Mesenteric fat pad (tissue), 1 donor: ENCODE data around the gene LLGL2. TPM values are rescaled to one million over a fixed set of nuclear protein-coding genes. Genes with fewer than 3 reads are reported as not detected.

Source experiments
- DNase-seq: peaks from one replicate; pipeline ENCODE4 v3.0.0-alpha.2; 2020; ENCODE audit warnings: low spot score
- microRNA-seq: library from miRNA; unstranded; fragments of <30 nt; microRNA quantifications from one replicate; pipeline ENCODE4 v1.2.0, GENCODE V29; 2020; ENCODE audit warnings: borderline number of aligned reads
- total RNA-seq: library from RNA; stranded (reverse); fragmentation: NEBNext Ultra II Directional; extraction: Animal tissue kit (Norgen Biotek cat#: 25700); gene quantifications from one replicate; pipeline ENCODE4 v1.2.1, GENCODE V29; 2021
- donor health status: DM: yes; HTN: yes; CAD: no.

LLGL2 gene
- total RNA-seq, 1 donor from 2014 or later: 8.2 TPM

GRCh38 chr17:75611851-75612429, 86.4 kb downstream of the LLGL2 start:
- DNase-seq: no peak

GRCh38 chr17:75612906-75613626, 87.6 kb downstream of the LLGL2 start:
- no peak for DNase-seq

- no peak for DNase-seq
Measured at GRCh38 chr17:75614006-75614405, 88.5 kb downstream of the LLGL2 start.

GRCh38 chr17:75614556-75615270, 89.2 kb downstream of the LLGL2 start:
- no peak for DNase-seq

GRCh38 chr17:75615301-75615700, 89.8 kb downstream of the LLGL2 start:
- no peak for DNase-seq

- no peak for DNase-seq
Measured at GRCh38 chr17:75616521-75617122, 91.1 kb downstream of the LLGL2 start.

- DNase-seq: no peak
Measured at GRCh38 chr17:75617218-75617617, 91.7 kb downstream of the LLGL2 start.

GRCh38 chr17:75617675-75618074, 92.2 kb downstream of the LLGL2 start:
- DNase-seq: no peak

GRCh38 chr17:75619506-75620431, 94.3 kb downstream of the LLGL2 start:
- no peak for DNase-seq

GRCh38 chr17:75621489-75621888, 96.0 kb downstream of the LLGL2 start:
- no peak for DNase-seq

- DNase-seq: no peak
Measured at GRCh38 chr17:75622076-75622475, 96.6 kb downstream of the LLGL2 start.

GRCh38 chr17:75622771-75623273, 97.3 kb downstream of the LLGL2 start:
- no peak for DNase-seq

GRCh38 chr17:75623386-75623785, 97.9 kb downstream of the LLGL2 start:
- no peak for DNase-seq

- no peak for DNase-seq
Measured at GRCh38 chr17:75624021-75624420, 98.5 kb downstream of the LLGL2 start.

Small RNAs within 50 kb of the gene (microRNA-seq; reads per million reads assigned to microRNA genes)
- not detected for gene MIR6785

Other genes with a start within 250 kb of the LLGL2 start
- gene SLC25A19, start 236.3 kb upstream of the LLGL2 start, total RNA-seq: 16.4 TPM
- 154 TPM for gene GRB2, start 120.0 kb upstream of the LLGL2 start, total RNA-seq
- 61.0 TPM for gene TMEM94, start 69.1 kb upstream of the LLGL2 start, total RNA-seq
- 72.8 TPM for gene CASKIN2, start 10.2 kb upstream of the LLGL2 start, total RNA-seq
- gene TSEN54, start 9.2 kb upstream of the LLGL2 start, total RNA-seq: 13.7 TPM
- 110 TPM for gene MYO15B, start 62.1 kb downstream of the LLGL2 start, total RNA-seq
- 0.42 TPM for gene SMIM5, start 107.7 kb downstream of the LLGL2 start, total RNA-seq
- gene RECQL5, start 141.5 kb downstream of the LLGL2 start, total RNA-seq: 12.7 TPM
- gene SAP30BP, start 141.6 kb downstream of the LLGL2 start, total RNA-seq: 86.0 TPM
- 13.9 TPM for gene ITGB4, start 195.8 kb downstream of the LLGL2 start, total RNA-seq
- gene GALK1, start 239.5 kb downstream of the LLGL2 start, total RNA-seq: 26.4 TPM